ENCODE data around the gene PHLPP1. TPM values are rescaled to one million over a fixed set of nuclear protein-coding genes. Genes with fewer than 3 reads are reported as not detected.

PHLPP1 gene
- polyA plus RNA-seq, 2 of the 4 experiments (the other 2 are of a cell fraction) = 6.5 to 12.1 TPM

DNA sequence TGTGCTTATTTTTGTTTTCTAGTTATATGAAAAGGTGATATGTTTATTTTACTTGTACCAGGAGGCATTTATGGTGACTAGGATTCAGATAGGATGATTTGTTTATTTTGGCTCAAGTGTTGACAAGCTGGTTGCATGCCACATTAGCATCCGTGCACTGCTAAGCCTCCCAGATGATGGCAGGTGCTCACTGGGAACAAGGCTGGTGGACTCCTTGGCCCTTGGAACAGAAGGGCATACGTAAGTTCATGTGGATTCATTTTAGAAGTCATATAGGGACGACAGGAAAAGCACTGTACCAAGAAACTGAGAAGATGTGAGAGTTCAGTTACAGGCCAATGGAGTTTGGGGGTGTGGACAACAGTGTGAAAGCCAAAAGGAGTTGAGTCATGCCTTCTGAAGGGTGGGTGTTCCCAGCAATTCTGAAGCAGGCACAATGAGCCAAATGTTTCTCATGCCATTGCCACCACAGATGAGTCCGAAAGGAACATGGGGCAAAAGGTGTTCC lies 166.2 kb downstream of the PHLPP1 start (continued):
- TF ChIP-seq, protein P1, sequence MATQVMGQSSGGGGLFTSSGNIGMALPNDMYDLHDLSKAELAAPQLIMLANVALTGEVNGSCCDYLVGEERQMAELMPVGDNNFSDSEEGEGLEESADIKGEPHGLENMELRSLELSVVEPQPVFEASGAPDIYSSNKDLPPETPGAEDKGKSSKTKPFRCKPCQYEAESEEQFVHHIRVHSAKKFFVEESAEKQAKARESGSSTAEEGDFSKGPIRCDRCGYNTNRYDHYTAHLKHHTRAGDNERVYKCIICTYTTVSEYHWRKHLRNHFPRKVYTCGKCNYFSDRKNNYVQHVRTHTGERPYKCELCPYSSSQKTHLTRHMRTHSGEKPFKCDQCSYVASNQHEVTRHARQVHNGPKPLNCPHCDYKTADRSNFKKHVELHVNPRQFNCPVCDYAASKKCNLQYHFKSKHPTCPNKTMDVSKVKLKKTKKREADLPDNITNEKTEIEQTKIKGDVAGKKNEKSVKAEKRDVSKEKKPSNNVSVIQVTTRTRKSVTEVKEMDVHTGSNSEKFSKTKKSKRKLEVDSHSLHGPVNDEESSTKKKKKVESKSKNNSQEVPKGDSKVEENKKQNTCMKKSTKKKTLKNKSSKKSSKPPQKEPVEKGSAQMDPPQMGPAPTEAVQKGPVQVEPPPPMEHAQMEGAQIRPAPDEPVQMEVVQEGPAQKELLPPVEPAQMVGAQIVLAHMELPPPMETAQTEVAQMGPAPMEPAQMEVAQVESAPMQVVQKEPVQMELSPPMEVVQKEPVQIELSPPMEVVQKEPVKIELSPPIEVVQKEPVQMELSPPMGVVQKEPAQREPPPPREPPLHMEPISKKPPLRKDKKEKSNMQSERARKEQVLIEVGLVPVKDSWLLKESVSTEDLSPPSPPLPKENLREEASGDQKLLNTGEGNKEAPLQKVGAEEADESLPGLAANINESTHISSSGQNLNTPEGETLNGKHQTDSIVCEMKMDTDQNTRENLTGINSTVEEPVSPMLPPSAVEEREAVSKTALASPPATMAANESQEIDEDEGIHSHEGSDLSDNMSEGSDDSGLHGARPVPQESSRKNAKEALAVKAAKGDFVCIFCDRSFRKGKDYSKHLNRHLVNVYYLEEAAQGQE (IDR thresholded peaks at IDR 0.05) = no peak
- TF ChIP-seq TP53 (CRISPR knock-in tag; IDR thresholded peaks at IDR 0.05) = no peak
- no peak for TF ChIP-seq HOXB13 (CRISPR knock-in tag; IDR thresholded peaks at IDR 0.05; ENCODE audit: low read depth)

DNA sequence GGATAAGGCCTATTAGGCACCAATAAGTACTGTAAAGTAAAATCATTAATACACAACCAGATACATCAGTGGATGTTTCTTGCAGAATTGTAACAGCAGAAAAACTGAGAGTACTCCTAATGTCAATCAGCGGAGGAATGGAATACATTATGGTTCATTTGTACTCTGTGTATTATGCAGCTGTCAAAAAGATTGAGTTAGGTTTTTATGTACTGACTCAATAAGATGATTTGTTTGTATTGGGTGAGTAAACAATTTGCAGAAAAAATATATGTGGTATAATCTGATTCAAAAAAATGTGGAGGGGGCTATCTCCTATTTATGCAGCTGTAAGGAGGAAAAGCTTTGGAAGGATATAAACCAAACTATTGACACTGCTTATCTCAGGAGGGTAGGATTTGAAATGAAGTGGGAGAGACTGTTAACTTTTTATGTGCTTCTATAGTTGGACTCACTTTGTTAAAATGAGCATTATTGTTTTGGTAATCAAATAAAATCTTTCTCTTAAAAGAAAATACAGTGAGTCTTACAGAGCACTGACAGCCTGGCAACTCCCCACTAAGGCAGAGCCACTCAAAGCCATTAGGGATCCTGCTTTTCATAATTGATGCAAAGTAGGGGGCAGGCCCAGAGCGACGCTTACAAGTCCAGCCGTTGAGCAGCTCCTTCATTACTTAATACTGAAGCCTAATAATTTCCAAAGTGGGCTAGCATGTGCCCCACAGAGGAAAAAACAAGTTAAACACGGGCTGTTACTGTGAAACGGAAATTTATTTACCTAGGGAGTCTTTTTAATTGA lies 168.8 kb downstream of the PHLPP1 start:
- no peak for DNase-seq (ENCODE audit: low read depth in 1 of 2, low spot score in 1 of 2)
- 96% methylated on average over 6 of the region's 6 CpGs for WGBS (ENCODE audit: missing lambda C conversion rate)
- FAIRE-seq = no peak
- H3K27ac ChIP-seq = no peak overlapping the region
- H3K4me1 ChIP-seq = peaks cover 43% of the 10 kb centered on the region
- ATAC-seq = no peak
- POLR2A ChIA-PET = no interaction called here
- H3K9me3 ChIP-seq = no peaks in the 10 kb centered on the region
- TF ChIP-seq RAD21 (conservative IDR thresholded peaks at IDR 0.05 in 1 of 2, IDR thresholded peaks at IDR 0.05 in 1 of 2) = no peak
- TF ChIP-seq POLR2AphosphoS2 (conservative IDR thresholded peaks at IDR 0.05; ENCODE audit: low read length) = no peak
- TF ChIP-seq, protein P1 (IDR thresholded peaks at IDR 0.05) = no peak
- no peak for TF ChIP-seq HOXA7 (CRISPR knock-in tag; IDR thresholded peaks at IDR 0.05)
- no peak overlapping the region for H3K4me2 ChIP-seq
- no peak overlapping the region for H3K4me3 ChIP-seq
- CTCF ChIA-PET = no interaction called here

DNA sequence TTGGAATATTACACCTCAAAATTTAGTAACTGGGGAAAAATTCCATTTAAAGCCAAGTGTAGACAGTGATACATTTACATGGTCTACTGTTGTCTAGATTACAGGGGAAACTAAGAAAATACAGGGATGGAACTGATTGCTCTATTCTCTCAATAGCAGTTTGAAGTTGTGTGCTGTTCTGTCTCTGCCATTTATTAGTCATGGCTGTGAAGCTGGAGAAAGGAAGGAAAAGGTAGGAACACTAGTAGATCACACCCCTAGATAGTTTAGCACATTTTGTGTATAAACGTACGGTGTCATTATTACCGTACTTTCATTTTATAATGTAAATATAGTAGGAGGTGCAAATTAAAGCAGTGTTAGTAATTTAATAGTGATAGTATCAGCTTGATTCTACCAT lies 170.5 kb downstream of the PHLPP1 start:
- Histone ChIP-seq H3K4me3 (no peak overlapping the region), H3K9me3 (no peaks in the 10 kb centered on the region), H3K4me1 (peaks cover 34% of the 10 kb centered on the region), H3K4me2 (no peak overlapping the region), H3K27ac (no peak overlapping the region)
- WGBS (ENCODE audit: missing lambda C conversion rate) = 81% methylated on average over 3 of the region's 3 CpGs
- TF ChIP-seq EP300 (IDR thresholded peaks at IDR 0.05) = no peak
- CTCF ChIA-PET = no interaction called here
- DNase-seq (ENCODE audit: low read depth in 1 of 2, low spot score in 1 of 2) (no peak), FAIRE-seq (no peak), ATAC-seq (no peak)
- POLR2A ChIA-PET = no interaction called here

DNA sequence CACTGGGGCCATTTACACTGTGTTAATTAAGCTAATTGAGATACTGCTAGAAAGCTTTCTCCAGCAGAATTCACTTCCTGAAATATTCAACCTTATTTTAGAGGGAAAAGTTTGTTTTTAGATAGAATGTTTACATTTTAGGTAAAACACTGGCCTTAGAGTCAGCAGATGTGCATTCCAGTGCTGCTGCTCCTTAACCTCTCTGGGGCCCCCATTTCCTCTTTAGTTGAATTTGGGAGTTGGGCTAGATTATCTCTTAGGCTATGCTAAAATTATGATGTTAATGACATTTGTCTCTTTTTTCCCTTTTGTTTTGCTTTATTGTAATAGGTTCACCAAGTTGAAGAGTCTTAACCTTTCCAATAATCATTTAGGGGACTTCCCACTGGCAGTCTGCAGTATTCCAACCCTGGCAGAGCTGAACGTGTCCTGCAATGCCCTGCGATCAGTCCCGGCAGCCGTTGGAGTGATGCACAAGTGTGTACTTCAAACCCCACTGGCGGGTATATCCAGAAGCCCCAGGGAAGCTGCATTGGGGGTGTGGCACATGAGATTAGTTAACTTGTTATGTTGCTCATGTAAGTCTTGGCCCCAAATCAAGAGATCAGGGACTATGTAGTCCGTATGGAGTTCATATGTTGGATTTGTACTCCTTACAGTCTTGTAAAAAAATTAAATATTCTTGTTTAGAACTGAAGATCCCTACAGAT lies 179.5 kb downstream of the PHLPP1 start:
- ChIA-PET POLR2A (no interaction called here), CTCF (interaction anchor here (2.0 kb wide), 1 partner anchor 25 kb away, joined by 5 read pairs; no protein-coding TSS in a partner anchor)
- no peaks in the 10 kb centered on the region for H3K9me3 ChIP-seq
- H3K4me2 ChIP-seq = no peak overlapping the region
- no peaks in the 10 kb centered on the region for H3K4me1 ChIP-seq
- ATAC-seq (no peak), FAIRE-seq (no peak), DNase-seq (ENCODE audit: low read depth in 1 of 2, low spot score in 1 of 2) (no peak)
- no peak overlapping the region for H3K4me3 ChIP-seq
- no peak for TF ChIP-seq TFCP2L1 (CRISPR knock-in tag; IDR thresholded peaks at IDR 0.05)
- no peak for TF ChIP-seq RNF2 (IDR thresholded peaks at IDR 0.05; ENCODE audit: borderline replicate concordance, low read depth)
- TF ChIP-seq HOXA7 (CRISPR knock-in tag; IDR thresholded peaks at IDR 0.05) = no peak
- no peak for TF ChIP-seq ZC3H11A (IDR thresholded peaks at IDR 0.05)
- no peak for TF ChIP-seq KDM5A (IDR thresholded peaks at IDR 0.05)
- TF ChIP-seq, protein P2, sequence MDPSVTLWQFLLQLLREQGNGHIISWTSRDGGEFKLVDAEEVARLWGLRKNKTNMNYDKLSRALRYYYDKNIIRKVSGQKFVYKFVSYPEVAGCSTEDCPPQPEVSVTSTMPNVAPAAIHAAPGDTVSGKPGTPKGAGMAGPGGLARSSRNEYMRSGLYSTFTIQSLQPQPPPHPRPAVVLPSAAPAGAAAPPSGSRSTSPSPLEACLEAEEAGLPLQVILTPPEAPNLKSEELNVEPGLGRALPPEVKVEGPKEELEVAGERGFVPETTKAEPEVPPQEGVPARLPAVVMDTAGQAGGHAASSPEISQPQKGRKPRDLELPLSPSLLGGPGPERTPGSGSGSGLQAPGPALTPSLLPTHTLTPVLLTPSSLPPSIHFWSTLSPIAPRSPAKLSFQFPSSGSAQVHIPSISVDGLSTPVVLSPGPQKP (IDR thresholded peaks at IDR 0.05; ENCODE audit: low read depth, low read length) = no peak
- TF ChIP-seq SMC3 (IDR thresholded peaks at IDR 0.05) = no peak
- TF ChIP-seq MAZ (IDR thresholded peaks at IDR 0.05; ENCODE audit: borderline replicate concordance, low read depth, low read length) = no peak
- TF ChIP-seq MAFK (IDR thresholded peaks at IDR 0.05; ENCODE audit: partially characterized antibody) = no peak
- no peak for TF ChIP-seq MYC (IDR thresholded peaks at IDR 0.05; ENCODE audit: borderline replicate concordance, low read length)
- no peak for TF ChIP-seq SREBF2 (IDR thresholded peaks at IDR 0.05)
- no peak overlapping the region for H3K27ac ChIP-seq
- WGBS (ENCODE audit: missing lambda C conversion rate) = 75% methylated on average over 6 of the region's 6 CpGs
